ENCODE results near the gene CRAMP1.
A peak's percentile ranks its signal among the peaks of the same experiment; 100 is the strongest.

Gene CRAMP1

GRCh38 chr16:1613211-1613622, 1.1 kb downstream of the CRAMP1 start:
- DNase-seq (ENCODE audit: low spot score), result peak; percentile 39
- no peak for TF ChIP-seq CTCF (IDR thresholded peaks at IDR 0.05; ENCODE audit: extremely low read depth, missing control alignments)

GRCh38 chr16:1613728-1614455, 1.7 kb downstream of the CRAMP1 start:
- DNase-seq (ENCODE audit: low spot score), result peak; percentile 63
- no peak for TF ChIP-seq CTCF (IDR thresholded peaks at IDR 0.05; ENCODE audit: extremely low read depth, missing control alignments)

DNA sequence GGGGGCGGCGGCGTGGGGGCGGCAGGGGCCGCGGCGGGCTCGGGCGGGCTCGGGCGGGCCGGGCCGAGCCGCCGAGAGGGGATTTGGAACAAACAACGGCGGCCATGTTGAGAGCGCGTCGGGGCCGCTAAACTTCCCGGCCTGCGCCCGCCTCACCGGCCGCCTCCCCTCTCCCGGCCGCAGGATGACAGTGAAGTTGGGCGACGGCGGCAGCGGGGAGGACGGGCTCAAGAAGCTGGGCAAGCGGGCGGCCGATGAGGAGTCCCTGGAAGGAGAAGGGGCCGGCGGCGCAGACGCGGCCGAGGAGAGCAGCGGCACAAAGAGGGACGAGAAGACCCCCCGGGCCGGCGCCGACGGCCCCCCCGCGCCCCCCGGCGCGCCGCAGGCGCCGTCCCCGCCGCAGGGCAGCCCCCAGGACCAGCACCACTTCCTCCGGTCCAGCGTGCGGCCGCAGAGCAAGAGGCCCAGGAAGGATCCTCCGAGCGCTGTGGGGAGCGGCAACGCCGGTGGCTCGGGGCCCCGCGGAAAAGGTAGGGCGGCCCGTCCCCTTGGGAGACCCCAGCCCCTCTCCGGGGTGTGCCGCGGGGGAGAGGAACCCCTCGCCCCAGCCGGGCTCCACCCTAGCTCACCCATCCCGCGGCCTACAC, 2.4 kb downstream of the CRAMP1 start:
- no peak for TF ChIP-seq CTCF (IDR thresholded peaks at IDR 0.05; ENCODE audit: extremely low read depth, missing control alignments)
- DNase-seq (ENCODE audit: low spot score), result peak; percentile 78

- TF ChIP-seq CTCF (IDR thresholded peaks at IDR 0.05; ENCODE audit: extremely low read depth, missing control alignments), result no peak
- DNase-seq (ENCODE audit: low spot score), result no peak
Observed at GRCh38 chr16:1615761-1616160, 3.6 kb downstream of the CRAMP1 start.

- TF ChIP-seq CTCF (IDR thresholded peaks at IDR 0.05; ENCODE audit: extremely low read depth, missing control alignments), result no peak
Observed at GRCh38 chr16:1619976-1620375, 7.8 kb downstream of the CRAMP1 start.

GRCh38 chr16:1620391-1620790, 8.2 kb downstream of the CRAMP1 start:
- TF ChIP-seq CTCF (IDR thresholded peaks at IDR 0.05; ENCODE audit: extremely low read depth, missing control alignments), result no peak
- peak; percentile 75 for DNase-seq (ENCODE audit: low spot score)

More at GRCh38 chr16:1619976-1620375, 7.8 kb downstream of the CRAMP1 start:
- DNase-seq (ENCODE audit: low spot score), result no peak

GRCh38 chr16:1621851-1622250, 9.7 kb downstream of the CRAMP1 start:
- peak; percentile 70 for DNase-seq (ENCODE audit: low spot score)
- TF ChIP-seq CTCF (IDR thresholded peaks at IDR 0.05; ENCODE audit: extremely low read depth, missing control alignments), result no peak

Measured in GM20000 (cell line).